Measurements from ENCODE around the gene GARIN1A.

- TF ChIP-seq TAF1 (IDR thresholded peaks at IDR 0.05; ENCODE audit: low read depth, low read length): no peak
- no peak for TF ChIP-seq MAFK (IDR thresholded peaks at IDR 0.05; ENCODE audit: low read depth, low read length)
- TF ChIP-seq CBX5 (IDR thresholded peaks at IDR 0.05; ENCODE audit: low read depth, low read length): no peak
- no peak for TF ChIP-seq CTCF (IDR thresholded peaks at IDR 0.05; ENCODE audit: control extremely low read depth in 1 of 3, insufficient read depth in 1 of 3, low read depth in 1 of 3, low read length in 3 of 3)
- no peak for TF ChIP-seq POLR2A (IDR thresholded peaks at IDR 0.05; ENCODE audit: control extremely low read depth in 1 of 2, low read depth in 2 of 2, low read length in 2 of 2)
- no peak for TF ChIP-seq PHF8 (conservative IDR thresholded peaks at IDR 0.05; ENCODE audit: low read depth, low read length)
- no peak for TF ChIP-seq EZH2 (IDR thresholded peaks at IDR 0.05; ENCODE audit: low read depth, low read length, severe bottlenecking)
- no peak for TF ChIP-seq JUN (IDR thresholded peaks at IDR 0.05; ENCODE audit: low read depth, low read length)
- no peak for TF ChIP-seq POLR2AphosphoS5 (IDR thresholded peaks at IDR 0.05; ENCODE audit: low read depth, low read length)
- TF ChIP-seq SP1 (IDR thresholded peaks at IDR 0.05; ENCODE audit: low read depth, low read length): no peak
- no peak for TF ChIP-seq EP300 (IDR thresholded peaks at IDR 0.05; ENCODE audit: borderline replicate concordance in 1 of 2, low read depth in 2 of 2, low read length in 2 of 2)
- TF ChIP-seq BCL11A (IDR thresholded peaks at IDR 0.05; ENCODE audit: low read depth in 2 of 2, low read length in 2 of 2): no peak
Observed at GRCh38 chr7:128714701-128715495, 42.8 kb downstream of the GARIN1A start.

All from H1 (cell line).